ENCODE results near the gene RREB1.

The RREB1 gene

GRCh38 chr6:7241709-7242645 lies 134.2 kb downstream of the RREB1 start:
- no peak for TF ChIP-seq ZFX (IDR thresholded peaks at IDR 0.05)
- TF ChIP-seq, protein P1, sequence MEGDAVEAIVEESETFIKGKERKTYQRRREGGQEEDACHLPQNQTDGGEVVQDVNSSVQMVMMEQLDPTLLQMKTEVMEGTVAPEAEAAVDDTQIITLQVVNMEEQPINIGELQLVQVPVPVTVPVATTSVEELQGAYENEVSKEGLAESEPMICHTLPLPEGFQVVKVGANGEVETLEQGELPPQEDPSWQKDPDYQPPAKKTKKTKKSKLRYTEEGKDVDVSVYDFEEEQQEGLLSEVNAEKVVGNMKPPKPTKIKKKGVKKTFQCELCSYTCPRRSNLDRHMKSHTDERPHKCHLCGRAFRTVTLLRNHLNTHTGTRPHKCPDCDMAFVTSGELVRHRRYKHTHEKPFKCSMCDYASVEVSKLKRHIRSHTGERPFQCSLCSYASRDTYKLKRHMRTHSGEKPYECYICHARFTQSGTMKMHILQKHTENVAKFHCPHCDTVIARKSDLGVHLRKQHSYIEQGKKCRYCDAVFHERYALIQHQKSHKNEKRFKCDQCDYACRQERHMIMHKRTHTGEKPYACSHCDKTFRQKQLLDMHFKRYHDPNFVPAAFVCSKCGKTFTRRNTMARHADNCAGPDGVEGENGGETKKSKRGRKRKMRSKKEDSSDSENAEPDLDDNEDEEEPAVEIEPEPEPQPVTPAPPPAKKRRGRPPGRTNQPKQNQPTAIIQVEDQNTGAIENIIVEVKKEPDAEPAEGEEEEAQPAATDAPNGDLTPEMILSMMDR (conservative IDR thresholded peaks at IDR 0.05), result no peak
- 0 out of 2 replicates have a peak overlapping the region, but pooled peaks have one; percentile 0 for H3K27ac ChIP-seq

- peak overlapping the region; percentile 31; the same call in 1 of the 2 replicates for H3K27ac ChIP-seq
- TF ChIP-seq, protein P1 (conservative IDR thresholded peaks at IDR 0.05), result no peak
Observed at GRCh38 chr6:7242835-7243178, 135.0 kb downstream of the RREB1 start.

- TF ChIP-seq ZFX (IDR thresholded peaks at IDR 0.05), result no peak
- TF ChIP-seq, protein P1 (conservative IDR thresholded peaks at IDR 0.05), result peak; percentile 95
- peak overlapping the region; percentile 31; the same call in 1 of the 2 replicates for H3K27ac ChIP-seq
Observed at GRCh38 chr6:7243179-7243981, 135.6 kb downstream of the RREB1 start.

GRCh38 chr6:7245668-7246393 lies 138.1 kb downstream of the RREB1 start:
- H3K27ac ChIP-seq, result no peak overlapping the region
- TF ChIP-seq ZFX (IDR thresholded peaks at IDR 0.05), result no peak
- TF ChIP-seq, protein P1 (conservative IDR thresholded peaks at IDR 0.05), result no peak

- no peak overlapping the region for H3K27ac ChIP-seq
- TF ChIP-seq, protein P1 (conservative IDR thresholded peaks at IDR 0.05), result no peak
- no peak for TF ChIP-seq ZFX (IDR thresholded peaks at IDR 0.05)
Observed at GRCh38 chr6:7246401-7247178, 138.8 kb downstream of the RREB1 start.

DNA sequence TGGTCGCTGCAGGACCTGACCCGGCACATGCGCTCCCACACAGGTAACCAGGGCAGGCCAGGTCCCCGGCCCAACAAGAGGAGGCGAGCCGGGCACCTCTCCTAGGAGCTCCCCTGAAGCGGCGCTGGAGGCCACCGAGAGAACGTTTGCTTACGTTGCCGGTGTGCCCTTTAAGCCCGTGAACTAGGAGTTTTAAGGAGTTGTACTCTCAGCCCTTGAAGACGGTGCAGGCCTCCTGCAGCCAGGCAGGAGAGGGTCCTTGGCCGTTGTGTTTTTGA lies 139.4 kb downstream of the RREB1 start:
- no peak for TF ChIP-seq ZFX (IDR thresholded peaks at IDR 0.05)
- TF ChIP-seq, protein P1 (conservative IDR thresholded peaks at IDR 0.05), result no peak
- no peak overlapping the region for H3K27ac ChIP-seq
